Type B pancreatic cell (in vitro differentiated cells): ENCODE results near the gene SPIRE1. TPM values are rescaled to one million over a fixed set of nuclear protein-coding genes. Genes with fewer than 3 reads are reported as not detected.

Experiments used
- DNase-seq: peaks from one replicate; pipeline ENCODE4 v3.0.0; 2021; ENCODE audit warnings: mixed read lengths; ENCODE audit not compliant: unreplicated experiment; ENCODE audit errors: extremely low spot score
- H3K27ac Mint-ChIP-seq: 2 replicates; pipeline ENCODE4 v1.8.0; 2021; ENCODE audit warnings: mild to moderate bottlenecking, mixed read lengths
- H3K27me3 Mint-ChIP-seq: 2 replicates; pipeline ENCODE4 v1.8.0; 2021; ENCODE audit warnings: mixed read lengths
- H3K36me3 Mint-ChIP-seq: 2 replicates; pipeline ENCODE4 v1.8.0; 2021; ENCODE audit warnings: mixed read lengths
- H3K4me1 Mint-ChIP-seq: one replicate; pipeline ENCODE4 v1.8.0; 2021; ENCODE audit warnings: mixed read lengths; ENCODE audit not compliant: unreplicated experiment
- H3K4me3 Mint-ChIP-seq: 2 replicates; pipeline ENCODE4 v1.8.0; 2021; ENCODE audit warnings: mild to moderate bottlenecking, mixed read lengths
- H3K9me3 Mint-ChIP-seq: 2 replicates; pipeline ENCODE4 v1.8.0; 2021; ENCODE audit warnings: mixed read lengths
- total RNA-seq: library from RNA; stranded (reverse); gene quantifications from 2 replicates; pipeline ENCODE4 v1.2.1, GENCODE V29; 2021; ENCODE audit warnings: low replicate concordance
- TF ChIP-seq, protein P1 (sequence below): fragments of 200-600 bp; sonication (generic); conservative IDR thresholded peaks from 2 replicates; pipeline ENCODE4 v1.5.0; 2021; ENCODE audit warnings: antibody characterized with exemption, mild to moderate bottlenecking

The SPIRE1 gene
- total RNA-seq, 1 donor from 2014 or later, result 25.2 TPM

DNA sequence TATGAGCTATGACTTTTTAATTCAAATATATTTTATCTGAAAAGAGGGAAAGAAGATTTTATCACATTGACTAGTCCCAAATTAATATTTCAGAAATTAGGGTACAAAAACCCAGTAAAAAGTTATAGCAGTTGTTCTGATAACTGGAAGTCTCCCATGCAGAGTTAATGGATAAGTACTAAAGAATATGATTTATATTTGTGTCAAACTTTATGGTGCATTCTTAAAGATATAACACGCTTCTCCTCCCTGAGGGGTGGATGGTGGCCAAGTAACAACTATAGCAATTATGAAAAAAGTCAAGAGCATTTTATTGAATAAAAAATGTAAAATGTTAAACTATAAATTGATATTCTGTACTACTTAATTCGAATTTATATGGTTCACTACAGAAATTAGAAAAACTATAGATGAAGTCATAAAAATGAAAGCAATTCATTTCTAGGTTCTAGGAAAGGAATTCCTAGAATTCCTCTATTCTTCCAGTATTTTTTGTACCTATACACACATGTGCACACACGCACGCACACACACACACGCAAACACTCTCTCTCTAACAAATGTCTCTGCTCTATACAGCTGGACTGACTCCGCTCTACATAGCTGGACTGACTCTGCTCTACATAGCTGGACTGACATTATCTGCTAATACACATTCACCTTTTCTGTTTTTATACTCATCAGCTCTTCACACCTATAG, 138.9 kb downstream of the SPIRE1 start:
- Mint-ChIP-seq H3K36me3 (no peaks in the 10 kb centered on the region), H3K4me1 (peaks cover 18% of the 10 kb centered on the region), H3K9me3 (no peaks in the 10 kb centered on the region), H3K27ac (no peak overlapping the region), H3K4me3 (no peak overlapping the region), H3K27me3 (no peaks in the 10 kb centered on the region)
- DNase-seq, result no peak
- TF ChIP-seq, protein P1, sequence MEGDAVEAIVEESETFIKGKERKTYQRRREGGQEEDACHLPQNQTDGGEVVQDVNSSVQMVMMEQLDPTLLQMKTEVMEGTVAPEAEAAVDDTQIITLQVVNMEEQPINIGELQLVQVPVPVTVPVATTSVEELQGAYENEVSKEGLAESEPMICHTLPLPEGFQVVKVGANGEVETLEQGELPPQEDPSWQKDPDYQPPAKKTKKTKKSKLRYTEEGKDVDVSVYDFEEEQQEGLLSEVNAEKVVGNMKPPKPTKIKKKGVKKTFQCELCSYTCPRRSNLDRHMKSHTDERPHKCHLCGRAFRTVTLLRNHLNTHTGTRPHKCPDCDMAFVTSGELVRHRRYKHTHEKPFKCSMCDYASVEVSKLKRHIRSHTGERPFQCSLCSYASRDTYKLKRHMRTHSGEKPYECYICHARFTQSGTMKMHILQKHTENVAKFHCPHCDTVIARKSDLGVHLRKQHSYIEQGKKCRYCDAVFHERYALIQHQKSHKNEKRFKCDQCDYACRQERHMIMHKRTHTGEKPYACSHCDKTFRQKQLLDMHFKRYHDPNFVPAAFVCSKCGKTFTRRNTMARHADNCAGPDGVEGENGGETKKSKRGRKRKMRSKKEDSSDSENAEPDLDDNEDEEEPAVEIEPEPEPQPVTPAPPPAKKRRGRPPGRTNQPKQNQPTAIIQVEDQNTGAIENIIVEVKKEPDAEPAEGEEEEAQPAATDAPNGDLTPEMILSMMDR, result no peak

DNA sequence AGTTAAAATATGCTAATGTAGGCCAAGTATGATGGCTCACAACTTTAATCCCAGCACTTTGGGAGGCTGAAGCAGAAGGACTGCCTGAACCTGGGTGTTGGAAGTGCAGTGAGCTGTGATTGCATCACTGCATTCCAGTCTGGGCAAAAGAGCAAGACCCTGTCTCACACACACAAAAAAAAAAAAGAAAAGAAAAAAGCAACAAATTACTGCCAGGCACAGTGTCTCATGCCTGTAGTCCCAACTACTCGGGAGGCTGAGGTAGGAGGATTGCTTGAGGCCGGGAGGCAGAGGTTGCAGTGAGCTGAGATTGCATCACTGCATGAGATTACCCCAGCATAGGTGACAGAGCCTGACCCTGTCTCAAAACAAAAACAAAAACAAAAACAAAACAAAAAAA, 139.6 kb downstream of the SPIRE1 start:
- H3K27ac Mint-ChIP-seq, result no peak overlapping the region
- H3K9me3 Mint-ChIP-seq, result no peaks in the 10 kb centered on the region
- TF ChIP-seq, protein P1, result no peak
- no peak for DNase-seq
- H3K4me1 Mint-ChIP-seq, result peaks cover 18% of the 10 kb centered on the region
- no peaks in the 10 kb centered on the region for H3K36me3 Mint-ChIP-seq
- no peaks in the 10 kb centered on the region for H3K27me3 Mint-ChIP-seq
- no peak overlapping the region for H3K4me3 Mint-ChIP-seq

DNA sequence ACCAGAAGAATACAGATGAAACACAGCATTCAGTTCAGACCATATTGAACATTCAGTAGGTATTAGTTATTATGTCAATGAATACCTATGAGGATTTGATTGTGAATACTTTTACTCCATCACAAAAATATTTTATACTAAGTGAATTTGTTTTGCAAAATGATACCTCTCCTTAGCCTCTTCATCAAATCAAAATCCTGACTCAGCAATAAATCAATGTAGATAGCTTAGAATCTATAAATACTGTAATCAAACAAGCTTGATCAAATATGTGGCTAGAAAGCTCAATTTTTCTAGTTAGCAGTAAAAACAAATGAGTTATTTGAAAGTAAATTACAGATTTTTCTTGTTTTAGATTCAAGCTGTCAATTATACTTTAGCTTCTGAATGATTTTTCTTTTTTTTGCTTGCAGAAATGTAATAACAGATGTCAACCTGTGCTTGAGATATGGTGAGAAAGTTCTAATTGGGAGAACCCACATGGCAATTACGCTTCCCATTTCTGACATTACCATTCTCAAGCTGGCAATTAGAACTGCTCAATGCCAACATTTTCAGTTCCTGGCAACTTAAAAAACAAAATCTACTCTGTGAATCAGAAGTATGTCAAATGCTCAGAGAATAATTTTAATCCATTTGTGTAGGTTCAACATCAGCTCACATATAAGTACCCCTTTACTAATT, 140.6 kb downstream of the SPIRE1 start:
- no peak overlapping the region for H3K4me3 Mint-ChIP-seq
- no peaks in the 10 kb centered on the region for H3K27me3 Mint-ChIP-seq
- TF ChIP-seq, protein P1, result no peak
- DNase-seq, result no peak
- no peak overlapping the region for H3K27ac Mint-ChIP-seq
- no peaks in the 10 kb centered on the region for H3K9me3 Mint-ChIP-seq
- peaks cover 18% of the 10 kb centered on the region for H3K4me1 Mint-ChIP-seq
- peaks cover 6% of the 10 kb centered on the region for H3K36me3 Mint-ChIP-seq

DNA sequence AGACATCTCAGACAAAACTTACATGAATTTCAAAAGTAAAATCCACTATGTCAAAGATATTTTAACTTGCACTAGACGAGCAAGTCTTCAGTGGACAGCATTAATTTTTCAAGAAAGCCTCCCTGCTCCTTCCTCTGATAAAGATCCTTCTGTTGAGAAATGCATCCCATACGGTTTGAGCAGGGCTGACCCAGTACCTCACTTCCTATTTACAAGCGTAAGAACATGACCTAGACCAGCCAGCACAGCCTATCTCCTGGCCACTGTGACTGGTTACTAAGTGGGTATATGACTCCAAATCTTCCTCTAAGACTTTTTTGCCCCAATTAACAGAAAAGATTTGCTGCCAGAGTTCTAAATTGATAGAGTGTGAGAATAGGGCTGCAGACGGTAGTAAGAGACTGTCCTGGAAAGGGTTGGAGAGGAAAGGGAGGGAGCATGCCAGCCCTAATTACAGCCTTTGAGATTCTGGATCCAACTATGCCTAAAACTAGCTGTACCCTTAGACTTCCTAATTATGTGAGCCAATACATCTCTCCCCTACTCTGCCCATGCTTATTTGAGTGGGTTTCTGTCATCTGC, 141.8 kb downstream of the SPIRE1 start:
- H3K27ac Mint-ChIP-seq, result no peak overlapping the region
- no peak for DNase-seq
- no peak overlapping the region for H3K4me3 Mint-ChIP-seq
- H3K9me3 Mint-ChIP-seq, result no peaks in the 10 kb centered on the region
- H3K36me3 Mint-ChIP-seq, result peaks cover 7% of the 10 kb centered on the region
- peaks cover 18% of the 10 kb centered on the region for H3K4me1 Mint-ChIP-seq
- TF ChIP-seq, protein P1, result no peak
- no peaks in the 10 kb centered on the region for H3K27me3 Mint-ChIP-seq

DNA sequence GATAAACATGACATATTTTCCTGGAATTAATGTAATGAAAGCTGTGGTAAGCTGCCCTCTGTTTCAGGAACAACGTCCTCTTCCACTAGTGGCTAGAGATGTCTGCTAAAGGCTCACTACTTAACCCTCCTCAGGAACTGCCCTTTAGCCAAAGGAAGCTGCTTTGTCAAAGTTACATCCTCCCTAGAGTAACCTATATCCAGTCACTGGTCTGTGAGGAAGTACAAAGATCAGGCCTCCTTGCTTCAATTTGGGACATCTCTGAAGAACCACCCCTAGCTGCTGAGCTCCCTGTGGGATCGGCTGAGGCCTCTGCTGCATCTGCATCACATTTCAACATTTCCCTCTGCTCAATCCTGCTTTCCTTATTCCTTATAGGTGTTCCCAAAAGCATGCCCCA, 142.4 kb downstream of the SPIRE1 start:
- H3K4me1 Mint-ChIP-seq, result peaks cover 17% of the 10 kb centered on the region
- no peaks in the 10 kb centered on the region for H3K9me3 Mint-ChIP-seq
- peaks cover 7% of the 10 kb centered on the region for H3K36me3 Mint-ChIP-seq
- no peak overlapping the region for H3K27ac Mint-ChIP-seq
- DNase-seq, result no peak
- TF ChIP-seq, protein P1, result no peak
- H3K27me3 Mint-ChIP-seq, result no peaks in the 10 kb centered on the region
- no peak overlapping the region for H3K4me3 Mint-ChIP-seq
